Uterus (tissue), 2 donors: Measurements from ENCODE around the gene KAT2A.

Experiments used
- CTCF ChIP-seq, 4 experiments: fragments of 200-600 bp in 2 of 4; fragments of 450-650 bp in 2 of 4; sonication (generic) in 2 of 4; IDR thresholded peaks; one replicate each; pipeline ENCODE4 v1.5.1; 2016 to 2019; ENCODE audit warnings: antibody characterized with exemption in 4 of 4, mild to moderate bottlenecking in 2 of 4, moderate library complexity in 1 of 4
- POLR2A ChIP-seq, 2 donors: fragments of 450-650 bp; IDR thresholded peaks; one replicate each; pipeline ENCODE4 v1.6.1; 2016; ENCODE audit warnings: antibody characterized with exemption in 2 of 2, mild to moderate bottlenecking in 1 of 2, moderate library complexity in 1 of 2

GRCh38 chr17:42072323-42073187 lies 48.6 kb downstream of the KAT2A start:
- TF ChIP-seq POLR2A (IDR thresholded peaks at IDR 0.05) (no peak), CTCF (IDR thresholded peaks at IDR 0.05) (no peak)
